ENCODE data around the gene MEIS1.
"Not testable (repeated sequence)": the region's sequence is repeated elsewhere in the genome, so short reads cannot be mapped to it uniquely, and the experiment has no call there.

The MEIS1 gene

DNA sequence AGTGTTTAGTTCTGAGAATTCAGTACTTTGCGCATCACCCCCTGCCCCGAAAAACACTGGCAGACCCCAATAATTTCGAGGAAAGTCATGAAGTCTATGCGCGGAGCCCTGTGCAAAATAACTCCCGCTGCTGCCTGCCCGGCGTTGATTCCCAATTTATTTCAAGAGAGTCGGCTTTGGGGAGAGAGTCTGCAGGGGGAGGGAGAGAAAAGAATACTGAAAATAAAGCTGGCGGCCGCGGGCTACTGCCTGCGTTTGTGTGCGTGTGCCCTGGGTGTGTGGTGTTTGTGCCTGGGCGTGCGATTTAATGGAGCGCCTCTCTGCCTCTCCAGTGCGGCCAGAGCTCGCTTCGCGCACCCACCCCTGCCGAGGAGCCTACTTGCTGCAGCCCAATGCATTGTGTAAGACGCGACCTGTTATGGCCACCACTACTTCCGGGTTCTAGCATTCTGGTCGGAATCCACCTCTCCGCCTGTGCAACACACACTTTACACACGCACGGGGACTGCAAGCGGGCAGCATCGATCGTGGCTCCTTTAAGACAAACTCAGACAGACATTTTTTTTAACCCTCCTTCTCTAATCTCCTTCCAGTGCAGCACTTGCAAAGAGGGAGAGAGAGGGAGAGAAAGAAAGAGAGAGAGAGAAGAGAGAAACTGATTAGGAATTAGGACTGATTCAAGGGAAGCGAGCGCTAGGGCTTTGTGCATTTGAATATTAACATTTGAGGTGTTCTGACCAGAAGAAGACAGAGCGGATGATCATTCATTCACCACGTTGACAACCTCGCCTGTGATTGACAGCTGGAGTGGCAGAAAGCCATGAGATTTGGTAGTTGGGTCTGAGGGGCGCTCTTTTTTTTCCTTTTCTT, at the start of gene MEIS1:
Gene MEIS1, plus strand, starts transcription at position 447 of the 870 bp plus-strand sequence. CDS start 732 bp downstream, outside the sequence.
- TF ChIP-seq CTCF (IDR thresholded peaks at IDR 0.05; ENCODE audit: low read depth, low read length): no peak
- peak within 1 kb of the TSS; percentile 74 for H3K4me3 ChIP-seq (ENCODE audit: low read depth, low read length)

- TF ChIP-seq CTCF (IDR thresholded peaks at IDR 0.05; ENCODE audit: low read depth, low read length): no peak
- H3K4me3 ChIP-seq (ENCODE audit: low read depth, low read length): no peak overlapping the region
These were observed 47.7 kb upstream of the MEIS1 start for GRCh38 chr2:66387016-66387753.

DNA sequence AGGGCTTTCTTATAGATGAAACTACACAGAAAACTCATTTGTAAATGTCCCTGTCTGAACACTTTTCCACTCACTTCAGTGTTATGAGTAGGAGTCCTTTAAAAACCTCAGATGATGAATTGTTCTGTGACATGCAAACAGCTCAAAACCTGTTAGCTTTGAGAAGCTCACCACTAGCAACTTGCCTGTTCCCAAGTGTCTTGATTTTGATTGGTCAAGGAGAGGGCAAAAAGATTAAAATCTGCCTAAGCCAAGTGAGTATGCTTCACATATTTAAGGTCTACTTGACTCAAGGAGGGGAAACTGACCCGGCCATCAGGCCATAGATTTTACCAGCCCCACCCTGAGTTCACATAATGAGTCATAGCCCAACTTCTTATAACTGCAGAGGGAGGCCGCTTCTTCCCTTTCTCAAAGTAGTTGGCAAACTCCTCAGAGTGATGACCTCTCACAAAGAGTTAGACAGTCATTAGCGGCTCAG, 45.2 kb upstream of the MEIS1 start:
- TF ChIP-seq CTCF (IDR thresholded peaks at IDR 0.05; ENCODE audit: low read depth, low read length): no peak
- no peak overlapping the region for H3K4me3 ChIP-seq (ENCODE audit: low read depth, low read length)

- TF ChIP-seq CTCF (IDR thresholded peaks at IDR 0.05; ENCODE audit: low read depth, low read length): no peak
- no peak overlapping the region for H3K4me3 ChIP-seq (ENCODE audit: low read depth, low read length)
These were observed 44.8 kb upstream of the MEIS1 start for GRCh38 chr2:66390152-66390551.

- no peak overlapping the region for H3K4me3 ChIP-seq (ENCODE audit: low read depth, low read length)
- no peak for TF ChIP-seq CTCF (IDR thresholded peaks at IDR 0.05; ENCODE audit: low read depth, low read length)
These were observed 44.1 kb upstream of the MEIS1 start for GRCh38 chr2:66390811-66391210.

DNA sequence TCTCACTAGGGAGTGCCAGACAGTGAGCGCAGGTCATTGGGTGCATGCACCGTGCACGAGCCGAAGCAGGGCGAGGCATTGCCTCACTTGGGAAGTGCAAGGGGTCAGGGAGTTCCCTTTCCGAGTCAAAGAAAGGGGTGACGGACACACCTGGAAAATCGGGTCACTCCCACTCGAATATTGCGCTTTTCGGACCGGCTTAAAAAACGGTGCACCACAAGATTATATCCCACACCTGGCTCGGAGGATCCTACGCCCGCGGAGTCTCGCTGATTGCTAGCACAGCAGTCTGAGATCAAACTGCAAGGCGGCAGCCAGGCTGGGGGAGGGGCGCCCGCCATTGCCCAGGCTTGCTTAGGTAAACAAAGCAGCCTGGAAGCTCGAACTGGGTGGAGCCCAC, 43.7 kb upstream of the MEIS1 start:
- H3K4me3 ChIP-seq (ENCODE audit: low read depth, low read length): not testable (repeated sequence)

- H3K4me3 ChIP-seq (ENCODE audit: low read depth, low read length): no peak overlapping the region
- TF ChIP-seq CTCF (IDR thresholded peaks at IDR 0.05; ENCODE audit: low read depth, low read length): no peak
These were observed 29.5 kb upstream of the MEIS1 start for GRCh38 chr2:66405473-66405872.

Measured in WI38 (cell line).